ENCODE results near the gene TRIM34. TPM values are rescaled to one million over a fixed set of nuclear protein-coding genes. Genes with fewer than 3 reads are reported as not detected.

Gene TRIM34
- total RNA-seq, 4 donors from 2014 or later = 7.0 to 11.1 (median 7.6) TPM

- Histone ChIP-seq H3K27me3 (no peaks in the 10 kb centered on the region), H3K36me3 (no peaks in the 10 kb centered on the region), H3K9me3 (no peaks in the 10 kb centered on the region), H3K4me3 (replicated peaks in 1 of 3) (no peak overlapping the region), H3K27ac (no peak overlapping the region), H3K4me1 (peaks cover 15 to 22% of the 10 kb centered on the region in 2 donors)
- DNase-seq = no peak
- intact Hi-C loops (cut with DNase I) = no loop called here
- TF ChIP-seq POLR2A (IDR thresholded peaks at IDR 0.05) = no peak
- TF ChIP-seq, protein P1, sequence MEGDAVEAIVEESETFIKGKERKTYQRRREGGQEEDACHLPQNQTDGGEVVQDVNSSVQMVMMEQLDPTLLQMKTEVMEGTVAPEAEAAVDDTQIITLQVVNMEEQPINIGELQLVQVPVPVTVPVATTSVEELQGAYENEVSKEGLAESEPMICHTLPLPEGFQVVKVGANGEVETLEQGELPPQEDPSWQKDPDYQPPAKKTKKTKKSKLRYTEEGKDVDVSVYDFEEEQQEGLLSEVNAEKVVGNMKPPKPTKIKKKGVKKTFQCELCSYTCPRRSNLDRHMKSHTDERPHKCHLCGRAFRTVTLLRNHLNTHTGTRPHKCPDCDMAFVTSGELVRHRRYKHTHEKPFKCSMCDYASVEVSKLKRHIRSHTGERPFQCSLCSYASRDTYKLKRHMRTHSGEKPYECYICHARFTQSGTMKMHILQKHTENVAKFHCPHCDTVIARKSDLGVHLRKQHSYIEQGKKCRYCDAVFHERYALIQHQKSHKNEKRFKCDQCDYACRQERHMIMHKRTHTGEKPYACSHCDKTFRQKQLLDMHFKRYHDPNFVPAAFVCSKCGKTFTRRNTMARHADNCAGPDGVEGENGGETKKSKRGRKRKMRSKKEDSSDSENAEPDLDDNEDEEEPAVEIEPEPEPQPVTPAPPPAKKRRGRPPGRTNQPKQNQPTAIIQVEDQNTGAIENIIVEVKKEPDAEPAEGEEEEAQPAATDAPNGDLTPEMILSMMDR (IDR thresholded peaks at IDR 0.05) = no peak
- 82 to 85% methylated on average over 5 of the region's 5 CpGs for WGBS, 2 donors
Observed at GRCh38 chr11:5626196-5626595, 1.4 kb downstream of the TRIM34 start.

GRCh38 chr11:5631417-5631816, 6.6 kb downstream of the TRIM34 start:
- Histone ChIP-seq H3K9me3 (no peaks in the 10 kb centered on the region), H3K36me3 (peaks cover 8% of the 10 kb centered on the region in 2 donors), H3K4me3 (replicated peaks in 1 of 3) (no peak overlapping the region), H3K27me3 (no peaks in the 10 kb centered on the region), H3K27ac (no peak overlapping the region), H3K4me1 (no peaks in the 10 kb centered on the region)
- 90 to 94% methylated on average over 2 of the region's 2 CpGs for WGBS, 2 donors
- TF ChIP-seq, protein P1 (IDR thresholded peaks at IDR 0.05) = no peak
- no peak for TF ChIP-seq POLR2A (IDR thresholded peaks at IDR 0.05)
- no peak for DNase-seq
- intact Hi-C loops (cut with DNase I) = no loop called here

DNA sequence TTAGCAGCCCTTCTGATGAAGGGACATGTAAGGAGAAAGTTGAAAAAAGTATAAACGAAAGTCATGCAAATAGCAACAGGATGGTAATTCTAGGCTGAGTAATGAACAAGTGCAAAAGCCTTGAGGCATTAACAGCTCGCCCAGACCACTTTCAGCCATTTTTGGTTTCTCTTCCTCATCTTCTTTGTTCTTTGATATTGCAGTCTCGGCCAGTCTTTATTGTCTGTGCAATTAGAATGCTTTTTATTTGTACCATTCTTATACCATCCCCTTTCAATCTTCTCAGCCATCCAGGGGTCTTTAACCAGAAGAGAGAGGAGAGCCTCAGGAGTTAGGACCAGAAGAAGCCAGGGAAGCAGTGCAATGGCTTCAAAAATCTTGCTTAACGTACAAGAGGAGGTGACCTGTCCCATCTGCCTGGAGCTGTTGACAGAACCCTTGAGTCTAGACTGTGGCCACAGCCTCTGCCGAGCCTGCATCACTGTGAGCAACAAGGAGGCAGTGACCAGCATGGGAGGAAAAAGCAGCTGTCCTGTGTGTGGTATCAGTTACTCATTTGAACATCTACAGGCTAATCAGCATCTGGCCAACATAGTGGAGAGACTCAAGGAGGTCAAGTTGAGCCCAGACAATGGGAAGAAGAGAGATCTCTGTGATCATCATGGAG, 7.3 kb downstream of the TRIM34 start:
- no peak overlapping the region for H3K27ac ChIP-seq
- 87 to 91% methylated on average over 5 of the region's 5 CpGs for WGBS, 2 donors
- no peak for DNase-seq
- intact Hi-C loops (cut with DNase I) = no loop called here
- H3K4me1 ChIP-seq = no peaks in the 10 kb centered on the region
- no peaks in the 10 kb centered on the region for H3K27me3 ChIP-seq
- peaks cover 8% of the 10 kb centered on the region in 2 donors for H3K36me3 ChIP-seq
- no peak for TF ChIP-seq POLR2A (IDR thresholded peaks at IDR 0.05)
- TF ChIP-seq, protein P1 (IDR thresholded peaks at IDR 0.05) = no peak
- H3K4me3 ChIP-seq (replicated peaks in 1 of 3) = no peak overlapping the region
- H3K9me3 ChIP-seq = no peaks in the 10 kb centered on the region

DNA sequence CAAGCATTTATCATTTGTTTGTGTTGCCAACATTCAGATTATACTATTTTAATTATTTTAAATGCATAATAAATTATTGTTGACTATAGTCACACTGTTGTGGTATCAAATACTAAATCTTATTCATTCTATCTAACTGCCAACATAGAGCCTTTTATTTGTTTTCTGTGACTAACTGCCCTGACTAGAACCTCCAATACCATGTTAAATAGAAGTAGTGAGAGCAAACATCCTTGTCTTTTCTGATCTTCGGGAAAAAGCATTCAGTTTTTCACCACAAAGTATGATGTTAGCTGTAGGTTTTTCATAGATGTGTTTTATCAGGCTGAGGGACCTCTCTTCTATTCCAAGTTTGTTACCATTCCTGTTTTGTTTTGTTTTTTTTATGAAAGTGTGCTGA, 15.2 kb downstream of the TRIM34 start:
- no peaks in the 10 kb centered on the region for H3K9me3 ChIP-seq
- WGBS, 2 donors = 87 to 98% methylated on average over 1 of the region's 1 CpG
- TF ChIP-seq, protein P1 (IDR thresholded peaks at IDR 0.05) = no peak
- TF ChIP-seq POLR2A (IDR thresholded peaks at IDR 0.05) = no peak
- H3K27ac ChIP-seq = no peak overlapping the region
- H3K4me3 ChIP-seq (replicated peaks in 1 of 3) = no peak overlapping the region
- intact Hi-C loops (cut with DNase I) = no loop called here
- no peak for DNase-seq
- H3K27me3 ChIP-seq = no peaks in the 10 kb centered on the region
- H3K4me1 ChIP-seq = no peaks in the 10 kb centered on the region
- H3K36me3 ChIP-seq = peaks cover 0 to 9% of the 10 kb centered on the region in 2 donors

- DNase-seq = no peak
- Histone ChIP-seq H3K9me3 (no peaks in the 10 kb centered on the region), H3K27me3 (no peaks in the 10 kb centered on the region), H3K4me3 (replicated peaks in 1 of 3) (no peak overlapping the region), H3K4me1 (no peaks in the 10 kb centered on the region), H3K27ac (no peak overlapping the region), H3K36me3 (peaks cover 0 to 6% of the 10 kb centered on the region in 2 donors)
- no peak for TF ChIP-seq POLR2A (IDR thresholded peaks at IDR 0.05)
- TF ChIP-seq, protein P1 (IDR thresholded peaks at IDR 0.05) = no peak
- intact Hi-C loops (cut with DNase I) = no loop called here
Observed at GRCh38 chr11:5643585-5643984, 18.8 kb downstream of the TRIM34 start.

Data from thyroid gland (tissue), 4 donors.